ENCODE results near the gene CYFIP1.

Gene CYFIP1

DNA sequence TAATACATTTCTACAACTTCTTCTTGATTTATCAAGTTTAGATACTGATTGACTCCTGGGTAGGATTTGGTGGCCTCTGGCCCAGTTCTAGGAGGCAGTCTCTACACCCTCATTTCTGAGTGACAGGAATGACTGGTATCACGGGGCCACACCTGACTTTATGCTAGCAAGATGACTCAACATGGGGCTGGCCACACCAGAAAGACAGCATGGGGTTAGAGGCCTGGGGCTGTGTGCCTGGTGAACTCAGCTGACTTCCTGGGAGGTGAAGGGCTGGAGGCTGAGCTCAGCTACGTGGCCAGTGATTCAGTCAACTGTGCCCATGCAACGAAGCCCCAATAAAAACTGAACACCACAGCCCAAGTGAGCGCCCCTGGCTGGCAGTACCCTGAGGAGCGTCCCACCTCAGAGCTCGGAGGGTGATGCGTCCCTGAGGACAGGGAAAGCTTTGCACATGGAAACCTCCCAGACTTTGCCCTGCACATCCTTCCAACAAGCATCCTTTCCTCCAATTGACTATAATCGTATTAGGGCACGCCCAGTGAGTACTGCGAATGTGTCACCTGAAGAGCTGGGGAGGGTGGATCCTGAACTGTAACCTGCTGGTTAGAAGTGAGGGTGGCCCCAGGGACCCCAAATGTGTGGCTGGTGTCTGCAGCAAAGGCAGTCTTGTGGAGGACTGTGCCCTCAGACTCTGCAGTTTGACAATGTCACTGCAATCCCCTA is 84.5 kb downstream of the CYFIP1 start:
- H3K27me3 ChIP-seq (ENCODE audit: control insufficient read depth, low read length): no peaks in the 10 kb centered on the region
- no peak overlapping the region for H3K4me3 ChIP-seq (ENCODE audit: low read length)
- H3K27ac ChIP-seq (ENCODE audit: low read depth, low read length): no peak overlapping the region
- no peaks in the 10 kb centered on the region for H3K9me2 ChIP-seq (replicated peaks; ENCODE audit: control insufficient read depth, low read length)
- H4K20me1 ChIP-seq (ENCODE audit: control insufficient read depth, insufficient read depth, low read depth, low read length): no peaks in the 10 kb centered on the region
- no peaks in the 10 kb centered on the region for H3K36me3 ChIP-seq (ENCODE audit: control insufficient read depth, low read length)
- H3K4me1 ChIP-seq (ENCODE audit: control insufficient read depth, low read length): no peaks in the 10 kb centered on the region
- TF ChIP-seq CTCF (IDR thresholded peaks at IDR 0.05; ENCODE audit: low read depth, low read length, poor library complexity, severe bottlenecking) (no peak), EZH2phosphoT487 (IDR thresholded peaks at IDR 0.05; ENCODE audit: borderline replicate concordance, low read length) (no peak)
- H3K9me3 ChIP-seq (ENCODE audit: control insufficient read depth, insufficient read depth, low read length): no peaks in the 10 kb centered on the region
- no peak overlapping the region for H3K4me2 ChIP-seq (ENCODE audit: low read length)
- H3F3A ChIP-seq (ENCODE audit: control insufficient read depth, insufficient read depth): no peaks in the 10 kb centered on the region
- H3K79me2 ChIP-seq (ENCODE audit: control insufficient read depth, low read length): no peaks in the 10 kb centered on the region

DNA sequence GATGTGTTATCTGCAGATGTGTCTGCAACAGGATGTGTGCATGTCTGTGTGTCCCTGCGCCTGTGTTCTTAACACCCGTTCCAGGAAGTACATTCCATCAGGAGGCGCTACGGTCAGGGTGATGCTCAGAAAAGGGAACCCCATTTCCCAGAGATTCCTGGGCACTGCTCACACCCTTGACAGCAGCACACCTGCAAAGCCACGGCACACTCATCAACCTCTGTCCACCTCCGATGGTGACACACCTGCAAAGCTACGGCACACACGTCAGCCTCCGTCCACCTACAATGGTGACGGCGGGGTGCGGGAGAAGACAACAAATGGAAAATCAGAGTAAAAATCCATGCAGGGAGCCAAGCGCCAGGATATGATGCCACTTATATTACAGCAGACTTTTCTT is 86.3 kb downstream of the CYFIP1 start:
- no peaks in the 10 kb centered on the region for H4K20me1 ChIP-seq (ENCODE audit: control insufficient read depth, insufficient read depth, low read depth, low read length)

GRCh38 chr15:22893081-22893480 is 87.1 kb downstream of the CYFIP1 start:
- TF ChIP-seq CTCF (IDR thresholded peaks at IDR 0.05; ENCODE audit: low read depth, low read length, poor library complexity, severe bottlenecking) (no peak), EZH2phosphoT487 (IDR thresholded peaks at IDR 0.05; ENCODE audit: borderline replicate concordance, low read length) (no peak)
- Histone ChIP-seq H3K9me2 (replicated peaks; ENCODE audit: control insufficient read depth, low read length) (no peaks in the 10 kb centered on the region), H3K9me3 (ENCODE audit: control insufficient read depth, insufficient read depth, low read length) (no peaks in the 10 kb centered on the region), H3K36me3 (ENCODE audit: control insufficient read depth, low read length) (no peaks in the 10 kb centered on the region), H3K79me2 (ENCODE audit: control insufficient read depth, low read length) (no peaks in the 10 kb centered on the region), H3K27me3 (ENCODE audit: control insufficient read depth, low read length) (no peaks in the 10 kb centered on the region), H3K27ac (ENCODE audit: low read depth, low read length) (no peak overlapping the region), H3K4me3 (ENCODE audit: low read length) (no peak overlapping the region), H3K4me2 (ENCODE audit: low read length) (no peak overlapping the region), H3F3A (ENCODE audit: control insufficient read depth, insufficient read depth) (no peaks in the 10 kb centered on the region), H3K4me1 (ENCODE audit: control insufficient read depth, low read length) (no peaks in the 10 kb centered on the region), H4K20me1 (ENCODE audit: control insufficient read depth, insufficient read depth, low read depth, low read length) (no peaks in the 10 kb centered on the region)

More for the DNA sequence above, 86.3 kb downstream of the CYFIP1 start:
- Histone ChIP-seq H3K9me2 (replicated peaks; ENCODE audit: control insufficient read depth, low read length) (no peaks in the 10 kb centered on the region), H3K4me3 (ENCODE audit: low read length) (no peak overlapping the region), H3K36me3 (ENCODE audit: control insufficient read depth, low read length) (no peaks in the 10 kb centered on the region), H3F3A (ENCODE audit: control insufficient read depth, insufficient read depth) (no peaks in the 10 kb centered on the region), H3K27ac (ENCODE audit: low read depth, low read length) (no peak overlapping the region), H3K4me2 (ENCODE audit: low read length) (no peak overlapping the region), H3K27me3 (ENCODE audit: control insufficient read depth, low read length) (no peaks in the 10 kb centered on the region), H3K9me3 (ENCODE audit: control insufficient read depth, insufficient read depth, low read length) (no peaks in the 10 kb centered on the region), H3K4me1 (ENCODE audit: control insufficient read depth, low read length) (no peaks in the 10 kb centered on the region), H3K79me2 (ENCODE audit: control insufficient read depth, low read length) (no peaks in the 10 kb centered on the region)
- no peak for TF ChIP-seq EZH2phosphoT487 (IDR thresholded peaks at IDR 0.05; ENCODE audit: borderline replicate concordance, low read length)
- TF ChIP-seq CTCF (IDR thresholded peaks at IDR 0.05; ENCODE audit: low read depth, low read length, poor library complexity, severe bottlenecking): no peak

Data from DOHH2 (cell line).